NCI-H1930 (cell line): ENCODE results near the gene NFATC4.
"Not testable (repeated sequence)": the region's sequence is repeated elsewhere in the genome, so short reads cannot be mapped to it uniquely, and the experiment has no call there.

Experiments
- DNase-seq, 2 experiments: peaks; one replicate each; lab custom pipeline; 2025; lab: John Stamatoyannopoulos, UW

NFATC4 gene

GRCh38 chr14:24339284-24340151, 28.5 kb upstream of the NFATC4 start, which contains the start of gene RIPK3:
Gene RIPK3 (minus strand): TSS chr14:24339991. CDS start chr14:24339826, 165 bp downstream.
- no peak for DNase-seq

GRCh38 chr14:24340606-24341005, 27.4 kb upstream of the NFATC4 start:
- no peak for DNase-seq

- no peak for DNase-seq
Measured at GRCh38 chr14:24342889-24343288, 25.1 kb upstream of the NFATC4 start.

- no peak for DNase-seq
Measured at GRCh38 chr14:24343795-24344660, 24.0 kb upstream of the NFATC4 start.

- DNase-seq: no peak
Measured at GRCh38 chr14:24347134-24347533, 20.9 kb upstream of the NFATC4 start.

GRCh38 chr14:24348186-24348585, 19.8 kb upstream of the NFATC4 start:
- no peak for DNase-seq

GRCh38 chr14:24349742-24350141, 18.2 kb upstream of the NFATC4 start:
- no peak for DNase-seq

- DNase-seq: no peak
Measured at GRCh38 chr14:24351517-24351916, 16.5 kb upstream of the NFATC4 start.

- no peak for DNase-seq
Measured at GRCh38 chr14:24353559-24354481, 14.2 kb upstream of the NFATC4 start.

- DNase-seq: not testable (repeated sequence)
Measured at GRCh38 chr14:24354482-24354825, 13.5 kb upstream of the NFATC4 start.

GRCh38 chr14:24355009-24355408, 13.0 kb upstream of the NFATC4 start:
- no peak for DNase-seq

GRCh38 chr14:24356208-24356607, 11.8 kb upstream of the NFATC4 start:
- DNase-seq: no peak

- DNase-seq: no peak
Measured at GRCh38 chr14:24360281-24360680, 7.7 kb upstream of the NFATC4 start.

GRCh38 chr14:24361326-24361725, 6.7 kb upstream of the NFATC4 start:
- no peak for DNase-seq

- no peak for DNase-seq
Measured at GRCh38 chr14:24362241-24362960, 5.6 kb upstream of the NFATC4 start.

- no peak for DNase-seq
Measured at GRCh38 chr14:24363401-24363800, 4.6 kb upstream of the NFATC4 start.

GRCh38 chr14:24364841-24365240, 3.1 kb upstream of the NFATC4 start:
- DNase-seq: no peak

- peak; percentile 46 to 75 for DNase-seq
Measured at GRCh38 chr14:24365600-24366412, 2.2 kb upstream of the NFATC4 start.

GRCh38 chr14:24366413-24366720, 1.6 kb upstream of the NFATC4 start:
- no peak for DNase-seq

GRCh38 chr14:24366721-24367513, 1.1 kb upstream of the NFATC4 start:
- peak; percentile 94 to 95 for DNase-seq
